Left ventricle myocardium inferior (tissue), 1 donor: Measurements from ENCODE around the gene OR2T3. TPM values are rescaled to one million over a fixed set of nuclear protein-coding genes. Genes with fewer than 3 reads are reported as not detected.
"Not testable (repeated sequence)": the region's sequence is repeated elsewhere in the genome, so short reads cannot be mapped to it uniquely, and the experiment has no call there.

Source experiments
- DNase-seq: peaks from one replicate; pipeline ENCODE4 v3.0.0-alpha.2; 2020
- H3K27ac ChIP-seq: fragments of 200-600 bp; replicated peaks from 2 replicates; pipeline ENCODE4 v1.8.0; 2021
- H3K27me3 ChIP-seq: fragments of 200-600 bp; 2 replicates; pipeline ENCODE4 v1.8.0; 2021; ENCODE audit warnings: low read depth
- H3K36me3 ChIP-seq: fragments of 200-600 bp; 2 replicates; pipeline ENCODE4 v1.8.0; 2021
- H3K4me1 ChIP-seq: fragments of 200-600 bp; 2 replicates; pipeline ENCODE4 v1.8.0; 2021
- H3K4me3 ChIP-seq: fragments of 200-600 bp; 2 replicates; pipeline ENCODE4 v1.8.0; 2021; ENCODE audit warnings: mild to moderate bottlenecking, moderate library complexity
- H3K9me3 ChIP-seq: fragments of 200-600 bp; replicated peaks from 2 replicates; pipeline ENCODE4 v1.8.0; 2021
- intact Hi-C: fragments of 100-400 bp; cut with micrococcal nuclease; formaldehyde crosslinking; loops from one replicate; pipeline ENCODE4 v1.11.0; 2022
- total RNA-seq: library from RNA; stranded (reverse); fragmentation: NEBNext Ultra II Directional; extraction: Animal tissue kit (Norgen Biotek cat#: 25700); gene quantifications from one replicate; pipeline ENCODE4 v1.2.1, GENCODE V29; 2021
- TF ChIP-seq, protein P1 (sequence below): fragments of 200-600 bp; IDR thresholded peaks from 2 replicates; pipeline ENCODE4 v1.8.0; 2021; ENCODE audit warnings: antibody characterized with exemption, mild to moderate bottlenecking, borderline replicate concordance
- donor health status: DM: no; HTN: yes; CAD: no; lungs with severe emphysema.

Gene OR2T3
- total RNA-seq, 1 donor from 2014 or later: not detected

- H3K27ac ChIP-seq, H3K4me3 ChIP-seq, H3K4me1 ChIP-seq, H3K36me3 ChIP-seq, H3K27me3 ChIP-seq, intact Hi-C loops, H3K9me3 ChIP-seq, DNase-seq: not testable (repeated sequence)
Observed at GRCh38 chr1:248448409-248449074, 24.6 kb upstream of the OR2T3 start.

DNA sequence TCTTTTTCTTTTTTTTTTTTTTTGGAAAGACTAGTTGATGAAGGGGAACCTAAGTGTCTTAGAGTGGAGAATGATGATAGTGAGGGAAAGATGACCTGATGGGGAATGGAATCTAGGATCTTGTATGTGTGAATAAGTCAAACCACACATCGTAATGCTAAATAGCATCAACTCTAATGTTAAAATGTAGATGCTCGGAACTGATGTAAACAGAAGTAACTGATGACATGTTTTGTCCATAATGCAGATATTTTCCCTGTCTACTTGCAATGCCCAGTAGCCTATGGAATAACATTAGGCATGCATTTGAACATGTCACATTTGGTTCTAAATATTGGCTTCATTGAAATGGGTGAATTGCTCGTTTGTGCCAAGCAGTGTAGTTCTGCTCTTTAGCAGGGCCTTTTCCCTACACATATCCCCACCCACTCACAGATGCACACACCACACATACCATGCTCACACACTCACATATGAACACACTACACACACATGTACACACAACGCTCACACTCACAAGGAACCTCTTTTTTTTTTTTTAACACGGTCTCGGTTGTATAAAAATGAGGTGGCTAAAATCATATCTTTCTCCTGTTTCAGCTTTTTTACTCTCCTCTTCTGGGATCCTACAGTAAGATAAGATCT is 23.2 kb upstream of the OR2T3 start:
- DNase-seq, H3K4me3 ChIP-seq, H3K27me3 ChIP-seq, H3K9me3 ChIP-seq, H3K36me3 ChIP-seq, H3K4me1 ChIP-seq, intact Hi-C loops, H3K27ac ChIP-seq: not testable (repeated sequence)

GRCh38 chr1:248450466-248451145 is 22.5 kb upstream of the OR2T3 start:
- DNase-seq, H3K9me3 ChIP-seq, intact Hi-C loops, H3K4me1 ChIP-seq, H3K36me3 ChIP-seq, H3K27me3 ChIP-seq, H3K27ac ChIP-seq, H3K4me3 ChIP-seq: not testable (repeated sequence)

GRCh38 chr1:248453619-248454018 is 19.5 kb upstream of the OR2T3 start:
- H3K9me3 ChIP-seq, intact Hi-C loops, H3K27ac ChIP-seq, H3K4me3 ChIP-seq, H3K27me3 ChIP-seq, H3K36me3 ChIP-seq, H3K4me1 ChIP-seq, DNase-seq: not testable (repeated sequence)

GRCh38 chr1:248455045-248455444 is 18.1 kb upstream of the OR2T3 start:
- H3K27ac ChIP-seq, H3K36me3 ChIP-seq, H3K4me1 ChIP-seq, DNase-seq, H3K27me3 ChIP-seq, H3K4me3 ChIP-seq, H3K9me3 ChIP-seq, intact Hi-C loops: not testable (repeated sequence)

GRCh38 chr1:248456635-248457034 is 16.5 kb upstream of the OR2T3 start:
- intact Hi-C loops: not testable (repeated sequence)

DNA sequence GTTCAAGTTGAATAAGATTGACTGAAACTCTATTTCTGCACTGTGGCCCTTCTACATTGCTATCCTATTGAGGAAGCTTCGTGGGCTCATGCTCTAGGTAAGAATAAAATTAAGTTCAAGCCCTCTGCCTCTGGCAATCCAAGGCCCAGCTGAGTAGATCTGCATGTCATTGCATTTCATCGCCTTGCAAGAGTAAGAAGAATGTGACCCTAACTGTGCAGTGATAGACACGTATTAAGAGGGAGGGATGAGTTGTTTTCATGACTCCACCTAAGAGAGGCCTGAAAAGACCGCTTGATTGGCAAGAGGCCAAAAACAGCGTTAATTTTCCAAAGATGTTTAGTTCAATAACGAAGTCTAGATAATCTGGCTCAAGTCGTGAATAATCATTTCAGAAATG is 14.0 kb upstream of the OR2T3 start:
- H3K27ac ChIP-seq, H3K27me3 ChIP-seq, H3K4me3 ChIP-seq, H3K9me3 ChIP-seq, H3K4me1 ChIP-seq, DNase-seq, H3K36me3 ChIP-seq, intact Hi-C loops: not testable (repeated sequence)

More at GRCh38 chr1:248456635-248457034, 16.5 kb upstream of the OR2T3 start:
- H3K4me3 ChIP-seq, DNase-seq, H3K36me3 ChIP-seq, H3K27ac ChIP-seq, H3K9me3 ChIP-seq, H3K27me3 ChIP-seq, H3K4me1 ChIP-seq: not testable (repeated sequence)

DNA sequence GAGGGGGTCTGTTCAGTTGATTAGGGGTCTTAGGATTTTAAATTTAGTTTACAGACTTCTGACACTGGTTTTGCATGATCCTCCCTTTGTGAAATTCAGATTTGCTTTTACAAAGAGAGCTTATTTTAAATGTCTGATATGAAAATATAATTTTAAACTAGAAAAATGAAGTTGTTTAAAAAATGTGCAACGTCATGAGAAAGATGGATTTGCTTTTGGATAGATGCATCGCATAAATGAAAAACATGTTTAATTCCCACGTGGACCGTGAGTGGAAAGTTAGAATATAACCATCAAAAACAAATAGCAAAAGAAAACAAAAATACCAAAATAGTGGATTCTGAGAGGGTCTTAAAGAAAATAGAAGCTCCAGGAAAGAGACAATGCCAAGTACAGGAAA is 2.0 kb upstream of the OR2T3 start:
- TF ChIP-seq, protein P1, sequence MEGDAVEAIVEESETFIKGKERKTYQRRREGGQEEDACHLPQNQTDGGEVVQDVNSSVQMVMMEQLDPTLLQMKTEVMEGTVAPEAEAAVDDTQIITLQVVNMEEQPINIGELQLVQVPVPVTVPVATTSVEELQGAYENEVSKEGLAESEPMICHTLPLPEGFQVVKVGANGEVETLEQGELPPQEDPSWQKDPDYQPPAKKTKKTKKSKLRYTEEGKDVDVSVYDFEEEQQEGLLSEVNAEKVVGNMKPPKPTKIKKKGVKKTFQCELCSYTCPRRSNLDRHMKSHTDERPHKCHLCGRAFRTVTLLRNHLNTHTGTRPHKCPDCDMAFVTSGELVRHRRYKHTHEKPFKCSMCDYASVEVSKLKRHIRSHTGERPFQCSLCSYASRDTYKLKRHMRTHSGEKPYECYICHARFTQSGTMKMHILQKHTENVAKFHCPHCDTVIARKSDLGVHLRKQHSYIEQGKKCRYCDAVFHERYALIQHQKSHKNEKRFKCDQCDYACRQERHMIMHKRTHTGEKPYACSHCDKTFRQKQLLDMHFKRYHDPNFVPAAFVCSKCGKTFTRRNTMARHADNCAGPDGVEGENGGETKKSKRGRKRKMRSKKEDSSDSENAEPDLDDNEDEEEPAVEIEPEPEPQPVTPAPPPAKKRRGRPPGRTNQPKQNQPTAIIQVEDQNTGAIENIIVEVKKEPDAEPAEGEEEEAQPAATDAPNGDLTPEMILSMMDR: no peak
- H3K27me3 ChIP-seq: no peaks in the 10 kb centered on the region
- no peaks in the 10 kb centered on the region for H3K9me3 ChIP-seq
- no peak overlapping the region for H3K4me3 ChIP-seq
- H3K27ac ChIP-seq: no peak overlapping the region
- H3K36me3 ChIP-seq: no peaks in the 10 kb centered on the region
- no peak for DNase-seq
- no peaks in the 10 kb centered on the region for H3K4me1 ChIP-seq
- intact Hi-C loops: no loop called here

- H3K4me3 ChIP-seq, H3K27ac ChIP-seq, H3K27me3 ChIP-seq, H3K9me3 ChIP-seq, H3K36me3 ChIP-seq, DNase-seq, intact Hi-C loops, H3K4me1 ChIP-seq: not testable (repeated sequence)
Observed at GRCh38 chr1:248472111-248472510, 1.0 kb upstream of the OR2T3 start.

DNA sequence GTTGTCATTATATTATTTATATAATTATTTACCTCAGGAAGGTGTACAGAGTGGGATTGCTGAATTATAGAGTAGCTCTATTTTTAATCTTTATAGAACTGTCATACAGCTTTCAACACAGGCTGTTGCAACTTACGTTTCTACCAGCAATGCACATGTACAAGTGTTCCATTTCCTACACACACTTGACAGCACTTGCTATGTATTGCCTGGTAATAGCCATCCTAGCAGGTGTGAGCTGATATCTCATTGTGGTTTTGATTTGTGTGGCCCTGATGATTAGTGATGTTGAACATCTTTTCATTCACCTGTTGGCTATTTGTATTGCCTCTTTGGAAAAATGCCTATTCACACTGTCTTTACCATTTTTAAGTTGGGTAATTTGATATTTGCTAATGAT is 2.5 kb downstream of the OR2T3 start:
- H3K4me1 ChIP-seq, H3K27me3 ChIP-seq: not testable (repeated sequence)

GRCh38 chr1:248481686-248482579 is 8.8 kb downstream of the OR2T3 start:
- DNase-seq, H3K4me1 ChIP-seq, H3K36me3 ChIP-seq, H3K27me3 ChIP-seq, intact Hi-C loops, H3K27ac ChIP-seq, H3K9me3 ChIP-seq, H3K4me3 ChIP-seq: not testable (repeated sequence)

More for the DNA sequence above, 2.5 kb downstream of the OR2T3 start:
- DNase-seq, H3K4me3 ChIP-seq, H3K9me3 ChIP-seq, H3K27ac ChIP-seq, intact Hi-C loops, H3K36me3 ChIP-seq: not testable (repeated sequence)

DNA sequence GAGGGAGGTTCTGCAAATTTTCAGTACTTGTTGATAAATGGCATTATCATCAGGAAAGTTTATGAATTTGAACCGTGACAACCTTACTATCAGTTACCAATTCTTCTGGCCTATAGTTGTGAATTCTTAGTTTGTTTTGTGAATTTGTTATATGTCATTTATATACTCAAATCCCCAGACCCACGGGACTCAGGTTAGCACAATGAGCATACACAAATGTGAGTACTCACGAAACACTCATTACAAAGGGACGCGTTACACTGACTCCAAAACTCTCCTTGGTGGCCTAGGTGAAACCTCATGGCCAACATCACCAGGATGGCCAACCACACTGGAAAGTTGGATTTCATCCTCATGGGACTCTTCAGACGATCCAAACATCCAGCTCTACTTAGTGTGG is 15.1 kb downstream of the OR2T3 start, which contains the start of gene OR2T5:
Gene OR2T5 (plus strand): TSS at position 301 of the 400 bp plus-strand sequence. CDS start 0 bp downstream, at position 301.
- H3K27ac ChIP-seq, H3K4me3 ChIP-seq, H3K27me3 ChIP-seq, H3K9me3 ChIP-seq, H3K4me1 ChIP-seq, DNase-seq, intact Hi-C loops, H3K36me3 ChIP-seq: not testable (repeated sequence)
